LHCN-M2 (cell line): ENCODE results near the gene CCDC112. TPM values are rescaled to one million over a fixed set of nuclear protein-coding genes. Genes with fewer than 3 reads are reported as not detected.
"Not testable (repeated sequence)": the region's sequence is repeated elsewhere in the genome, so short reads cannot be mapped to it uniquely, and the experiment has no call there.

Source experiments
- DNase-seq: peaks from one replicate; pipeline ENCODE4 v3.0.0-alpha.2; 2012; ENCODE audit warnings: low read depth
- polyA plus RNA-seq: library from polyadenylated mRNA; unstranded; fragments of >200 nt; gene quantifications from one replicate; pipeline ENCODE4 v1.2.1, GENCODE V29; 2012; ENCODE audit warnings: missing spikeins
- total RNA-seq: library from RNA; depleted of rRNA; stranded (reverse); fragments of >200 nt; gene quantifications from 2 replicates; pipeline ENCODE4 v1.2.3, GENCODE V29; 2014; rRNA removed

The CCDC112 gene, protein sequence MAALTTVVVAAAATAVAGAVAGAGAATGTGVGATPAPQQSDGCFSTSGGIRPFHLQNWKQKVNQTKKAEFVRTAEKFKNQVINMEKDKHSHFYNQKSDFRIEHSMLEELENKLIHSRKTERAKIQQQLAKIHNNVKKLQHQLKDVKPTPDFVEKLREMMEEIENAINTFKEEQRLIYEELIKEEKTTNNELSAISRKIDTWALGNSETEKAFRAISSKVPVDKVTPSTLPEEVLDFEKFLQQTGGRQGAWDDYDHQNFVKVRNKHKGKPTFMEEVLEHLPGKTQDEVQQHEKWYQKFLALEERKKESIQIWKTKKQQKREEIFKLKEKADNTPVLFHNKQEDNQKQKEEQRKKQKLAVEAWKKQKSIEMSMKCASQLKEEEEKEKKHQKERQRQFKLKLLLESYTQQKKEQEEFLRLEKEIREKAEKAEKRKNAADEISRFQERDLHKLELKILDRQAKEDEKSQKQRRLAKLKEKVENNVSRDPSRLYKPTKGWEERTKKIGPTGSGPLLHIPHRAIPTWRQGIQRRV
- total RNA-seq = 10.2 and 12.4 TPM in 2 replicates
- 2.7 TPM for polyA plus RNA-seq

DNA sequence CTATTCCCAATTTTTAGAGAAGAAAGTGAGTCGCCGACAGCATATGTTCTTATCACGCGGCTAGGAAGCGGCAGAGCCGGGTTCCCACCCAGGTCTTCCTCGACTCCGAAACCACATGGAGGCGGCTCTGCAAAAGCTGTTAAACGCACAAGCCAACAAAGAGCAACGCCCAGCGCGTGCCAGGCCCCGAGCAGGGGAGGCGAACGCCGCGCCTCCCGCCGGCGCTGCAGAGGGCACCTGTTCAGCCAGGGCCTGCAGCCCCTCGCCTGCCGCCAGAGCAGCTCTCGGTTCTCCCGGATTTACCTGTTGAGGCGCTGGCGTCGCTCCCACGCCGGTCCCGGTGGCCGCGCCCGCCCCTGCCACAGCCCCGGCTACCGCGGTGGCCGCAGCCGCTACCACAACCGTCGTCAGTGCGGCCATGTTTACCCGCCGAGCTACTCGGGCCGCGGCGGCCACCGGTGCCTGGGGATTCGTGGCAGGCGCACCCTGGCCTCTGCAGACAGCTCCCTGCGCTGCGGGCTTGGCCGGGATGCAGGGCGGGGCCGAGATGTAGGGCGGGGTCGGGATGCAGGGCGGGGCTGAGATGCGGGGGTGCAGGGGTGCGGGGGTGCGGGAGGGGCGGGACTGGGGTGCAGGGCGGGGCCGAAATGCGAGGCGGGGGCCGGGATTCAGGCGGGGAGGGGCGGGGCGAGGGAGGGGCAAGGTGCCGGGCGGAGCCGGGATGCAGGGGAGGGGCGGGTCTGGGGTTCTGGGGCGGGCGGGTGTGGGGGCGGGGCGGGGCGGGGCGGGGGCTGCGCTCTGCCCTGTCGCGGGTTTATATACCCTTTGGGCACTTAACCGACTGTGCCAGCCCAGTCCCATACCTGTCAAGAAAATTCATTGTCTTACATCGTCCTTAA is at the start of gene CCDC112:
TSS of gene CCDC112 (minus strand) at position 531 of the 899 bp plus-strand sequence. CDS start at position 420, 111 bp downstream.
- DNase-seq = peak; percentile 68

DNA sequence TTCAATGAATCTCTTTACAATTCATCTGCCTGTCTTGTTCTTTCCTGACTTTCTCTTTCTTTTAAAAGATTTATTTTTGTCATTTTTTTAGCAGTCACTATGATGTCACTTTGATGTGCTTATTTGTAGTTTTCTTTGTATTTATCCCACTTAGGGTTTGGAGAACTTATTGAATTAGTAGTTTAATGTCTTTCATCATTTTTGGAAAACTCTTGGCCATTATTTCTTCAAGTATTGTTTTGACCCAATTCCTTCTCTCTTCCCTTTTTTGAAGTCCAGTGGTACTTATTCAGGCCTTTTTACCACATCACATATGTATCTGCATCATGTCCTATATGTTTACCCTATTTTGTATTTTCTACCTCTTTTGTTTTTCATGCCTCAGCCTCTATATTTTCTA is 48.9 kb upstream of the CCDC112 start:
- DNase-seq = no peak

DNA sequence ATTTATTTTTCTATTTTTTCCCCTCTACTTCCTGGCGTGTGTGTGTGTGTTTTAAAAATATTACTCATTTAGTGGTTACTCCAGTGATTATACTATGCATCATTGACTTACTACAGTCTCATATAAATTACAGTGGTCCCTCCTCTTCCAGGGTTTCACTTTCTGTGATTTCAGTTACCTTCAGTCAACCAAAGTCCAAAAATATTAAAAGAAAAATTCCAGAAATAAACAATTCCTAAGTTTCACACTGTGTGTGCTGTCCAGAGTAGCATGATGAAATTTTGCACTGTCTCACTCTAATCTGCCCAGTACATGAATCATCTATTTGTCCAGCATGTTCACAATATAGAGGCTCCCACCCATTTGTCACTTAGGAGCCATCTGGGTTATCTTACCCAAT is 47.4 kb upstream of the CCDC112 start:
- peak; percentile 71 for DNase-seq

DNA sequence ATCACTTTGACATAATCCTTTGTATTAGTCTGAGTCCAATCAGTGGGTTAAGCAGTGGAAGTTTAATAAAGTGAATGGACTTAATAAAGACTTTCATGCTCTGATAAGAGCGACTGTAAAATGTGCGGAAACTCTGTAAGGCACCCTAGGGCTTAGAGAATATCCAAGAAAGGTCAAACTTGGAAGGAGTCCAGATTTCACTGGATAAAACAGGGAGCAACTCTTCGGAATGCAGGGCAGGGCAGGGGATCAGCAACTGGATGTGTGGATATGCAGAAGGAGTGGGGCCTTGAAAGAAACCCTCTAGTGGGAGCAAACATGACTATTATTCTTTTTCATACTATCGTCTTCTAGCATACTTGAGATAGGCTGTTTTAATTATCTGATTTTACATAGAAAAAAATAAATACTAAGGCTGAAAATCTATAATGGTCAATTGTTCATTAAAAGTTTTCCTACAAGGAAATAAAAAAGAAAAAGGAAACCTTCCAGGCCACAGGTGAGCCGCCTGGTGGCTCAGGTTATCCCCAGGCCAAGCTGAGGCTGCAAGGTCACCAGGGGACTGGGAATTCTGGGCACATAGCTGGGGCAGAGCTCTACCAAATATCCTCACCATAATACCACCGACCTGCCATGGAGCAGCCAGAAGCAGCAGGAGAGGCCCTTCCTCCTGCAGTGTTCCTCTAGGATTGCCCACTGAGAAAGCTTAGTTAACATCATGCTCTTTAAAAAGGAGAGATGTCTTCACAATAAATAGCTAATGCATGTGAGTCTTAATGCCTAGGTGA is 46.3 kb upstream of the CCDC112 start:
- DNase-seq = no peak

DNA sequence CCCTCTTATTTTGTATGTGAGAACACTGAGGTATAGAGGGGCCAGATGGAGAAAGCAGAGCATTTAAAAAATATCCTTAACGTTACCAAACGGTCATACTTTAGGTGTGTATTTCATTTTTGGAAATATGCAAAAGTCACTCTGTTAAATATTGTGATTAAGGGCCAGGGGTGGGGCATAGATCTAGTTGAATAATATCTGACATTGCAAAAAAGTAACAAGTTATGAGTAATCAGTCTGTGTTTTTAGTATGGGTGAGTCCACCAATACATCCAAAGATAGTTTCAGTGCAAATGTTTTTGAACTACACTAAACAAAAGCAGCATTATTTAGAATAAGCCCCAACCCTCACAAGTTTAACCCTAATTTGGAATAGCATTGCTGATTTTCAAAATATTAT is 45.3 kb upstream of the CCDC112 start:
- no peak for DNase-seq

DNA sequence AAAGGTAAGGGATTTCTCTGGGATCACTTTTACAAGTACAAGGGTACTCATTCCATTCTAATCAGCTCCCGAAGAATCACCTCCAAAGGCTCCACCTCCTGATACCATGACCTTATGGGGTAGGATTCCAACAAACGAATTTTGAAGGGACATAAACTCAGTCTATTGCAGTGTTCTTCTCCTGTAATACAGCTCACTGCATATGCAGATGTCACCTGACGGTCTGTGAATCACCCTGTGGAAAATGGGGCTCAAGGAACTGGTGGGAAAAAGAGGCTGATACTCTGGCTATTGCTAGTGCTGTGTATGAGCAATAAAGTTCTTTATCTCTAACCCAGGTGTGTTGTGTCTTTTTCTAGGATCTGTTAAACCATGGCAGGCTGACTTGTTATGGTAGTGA is 42.4 kb upstream of the CCDC112 start:
- no peak for DNase-seq

DNA sequence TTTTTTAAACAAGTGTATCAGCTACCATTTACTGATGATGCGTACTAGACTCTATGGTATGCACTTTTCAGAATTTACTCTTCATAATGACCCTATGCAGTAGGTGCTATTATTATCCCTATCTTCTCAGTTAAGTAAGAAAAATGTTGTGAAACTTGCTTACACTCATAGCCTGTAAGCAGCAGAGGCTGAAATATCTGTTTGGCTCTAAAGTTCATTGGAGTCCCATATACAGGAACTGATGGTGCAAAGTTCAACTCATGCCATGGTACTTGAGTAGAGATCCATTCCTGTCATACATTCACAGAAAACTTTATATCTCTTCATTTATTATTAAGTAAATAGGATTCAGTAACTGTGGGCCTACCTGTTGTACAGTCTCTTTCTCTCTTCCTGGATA is 41.4 kb upstream of the CCDC112 start:
- no peak for DNase-seq

DNA sequence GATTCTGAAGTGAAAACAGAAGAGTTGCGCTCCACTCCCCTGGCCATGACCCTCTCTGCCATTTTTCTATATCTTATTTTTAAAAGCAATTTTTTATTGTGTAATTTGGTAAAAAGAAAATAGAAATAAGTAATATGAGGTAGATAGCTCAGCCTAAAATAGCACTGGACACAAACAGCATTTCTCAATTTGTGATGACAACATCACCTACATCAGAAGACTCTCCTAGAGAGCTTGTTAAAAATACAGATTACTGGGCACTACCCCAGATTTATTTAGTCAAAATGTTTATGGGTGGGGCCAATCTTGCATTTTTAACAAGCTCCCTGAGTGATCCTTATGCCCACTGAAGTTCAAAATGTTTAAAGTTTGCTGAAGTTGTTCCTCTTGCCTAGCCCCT is 40.5 kb upstream of the CCDC112 start:
- no peak for DNase-seq

DNA sequence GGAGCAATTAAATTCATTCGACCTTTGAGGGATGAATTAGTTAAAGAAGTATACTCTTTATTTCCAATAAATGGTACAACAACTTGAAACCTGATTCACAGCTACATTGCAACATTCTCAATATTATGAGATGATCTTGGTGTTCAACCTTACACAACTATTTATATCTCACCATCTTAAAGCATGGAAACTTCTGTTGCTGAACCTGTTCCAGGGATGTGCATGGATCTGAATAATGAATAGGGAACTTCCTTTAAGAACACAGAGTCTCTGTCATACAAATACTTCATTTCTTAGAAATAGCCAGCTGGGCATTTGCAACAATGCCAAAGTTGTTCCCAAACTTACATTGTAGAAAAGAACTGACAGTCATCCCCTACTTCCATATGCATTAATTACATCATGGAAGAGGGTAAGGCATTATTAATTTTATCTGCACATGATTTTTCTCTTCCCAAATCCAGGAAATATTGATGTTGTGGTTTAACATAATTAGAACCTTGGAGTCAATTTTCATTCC is 39.8 kb upstream of the CCDC112 start:
- no peak for DNase-seq

DNA sequence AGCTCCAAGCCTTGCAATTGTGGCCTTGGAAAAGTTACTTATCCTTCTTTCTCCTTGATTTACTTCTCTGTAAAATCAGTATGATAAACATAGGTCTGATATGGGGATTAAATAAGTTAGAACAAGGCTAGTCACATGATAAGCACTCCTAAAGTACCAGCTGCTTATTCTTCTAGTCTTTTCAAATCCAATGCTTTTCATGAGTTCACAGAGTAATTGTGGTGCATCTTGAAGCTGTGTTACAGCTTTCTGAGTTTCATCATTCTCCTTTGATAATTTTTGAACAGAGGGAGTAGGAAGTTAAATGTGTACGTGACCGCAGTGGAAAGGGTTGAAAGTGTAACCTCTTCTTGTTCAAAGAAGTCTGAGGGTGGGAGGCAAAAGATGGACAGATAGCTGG is 38.8 kb upstream of the CCDC112 start:
- no peak for DNase-seq

DNA sequence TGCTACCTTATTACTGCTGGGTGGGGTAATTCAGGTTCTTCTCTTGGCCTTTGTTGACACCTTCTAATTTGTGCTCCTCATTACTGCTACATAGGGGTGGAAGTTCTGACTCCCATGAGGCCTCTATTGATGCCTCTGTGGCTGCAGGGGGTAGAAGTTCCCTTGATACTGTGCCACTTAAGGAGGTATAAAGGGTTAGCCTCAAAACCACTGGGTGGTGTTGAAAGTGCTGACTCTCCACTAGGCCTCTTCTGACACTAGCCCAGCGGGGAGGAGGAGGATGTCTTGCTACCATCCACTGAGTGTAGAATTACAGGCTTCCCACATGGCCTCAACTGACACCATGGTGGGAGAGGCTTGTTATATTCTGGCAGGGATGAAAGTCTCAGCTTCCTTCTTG is 36.7 kb upstream of the CCDC112 start:
- peak; percentile 19 for DNase-seq

DNA sequence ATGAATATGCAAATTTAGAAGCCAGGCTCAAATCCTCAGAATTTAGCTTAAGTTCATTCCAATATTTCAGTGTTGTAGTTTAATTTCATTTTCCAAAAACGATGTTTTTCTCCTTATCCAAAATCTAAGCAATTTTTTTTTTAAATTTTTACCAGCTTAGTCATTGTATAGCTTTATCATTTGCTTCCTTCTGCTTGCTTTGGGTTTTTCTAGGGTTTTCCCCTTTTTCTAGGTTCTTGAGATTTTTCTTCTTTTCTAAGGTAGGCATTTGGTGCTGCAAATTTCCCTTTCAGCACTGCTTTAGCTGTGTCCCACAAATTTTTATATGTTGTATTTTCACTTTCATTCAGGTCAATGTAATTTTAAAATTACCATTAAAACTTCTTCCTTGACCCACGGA is 34.4 kb upstream of the CCDC112 start:
- no peak for DNase-seq

DNA sequence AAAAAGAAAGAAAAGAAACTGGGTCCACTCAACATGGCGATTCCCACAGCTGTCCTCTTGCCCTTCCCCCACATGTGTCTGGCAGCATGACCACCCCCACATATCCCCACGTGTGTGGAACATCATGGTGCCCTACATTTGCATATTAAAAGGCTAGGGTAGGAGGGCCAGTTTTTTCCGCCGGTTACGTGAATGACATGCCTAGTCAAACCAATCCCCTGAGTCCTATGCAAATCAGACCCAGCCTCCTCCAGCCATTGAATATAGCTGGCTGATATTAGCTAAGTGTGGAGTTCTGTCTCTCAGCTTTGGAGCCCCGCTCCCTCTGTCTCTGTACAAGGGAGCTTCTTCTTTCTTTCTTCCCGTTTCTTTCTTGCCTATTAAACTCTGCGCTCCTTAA is 33.0 kb upstream of the CCDC112 start:
- DNase-seq = no peak

DNA sequence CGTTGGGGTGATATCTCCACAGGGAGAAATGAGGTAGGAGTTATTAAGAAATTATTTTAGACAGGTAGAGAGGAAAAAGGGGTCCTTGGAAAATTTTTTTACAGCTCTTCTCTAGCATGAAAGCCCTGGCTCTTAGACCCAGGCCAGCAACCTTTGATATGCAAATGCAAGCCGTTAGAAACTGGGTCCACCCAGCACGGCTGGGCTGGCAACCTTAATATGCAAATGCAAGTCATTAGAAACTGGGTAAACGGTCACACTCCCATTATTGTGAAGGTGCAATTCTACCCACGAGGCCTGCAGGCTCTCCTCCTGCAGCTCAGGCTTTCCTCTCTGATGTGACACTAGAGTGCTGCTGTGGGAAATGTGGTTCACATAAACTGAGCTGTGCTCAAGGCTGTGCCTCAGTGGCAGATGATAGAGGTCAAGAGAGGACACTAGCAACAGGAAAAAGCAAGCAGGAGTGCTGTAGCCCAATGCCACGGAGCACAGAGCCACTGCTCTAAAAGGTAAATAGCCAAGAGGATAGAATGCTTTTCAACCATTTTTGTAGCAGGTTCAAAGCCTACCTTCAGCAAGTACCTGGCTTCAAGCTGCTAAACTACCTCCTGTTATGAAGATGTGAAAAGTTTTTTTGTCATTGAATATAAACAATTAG is 32.3 kb upstream of the CCDC112 start:
- DNase-seq = not testable (repeated sequence)

DNA sequence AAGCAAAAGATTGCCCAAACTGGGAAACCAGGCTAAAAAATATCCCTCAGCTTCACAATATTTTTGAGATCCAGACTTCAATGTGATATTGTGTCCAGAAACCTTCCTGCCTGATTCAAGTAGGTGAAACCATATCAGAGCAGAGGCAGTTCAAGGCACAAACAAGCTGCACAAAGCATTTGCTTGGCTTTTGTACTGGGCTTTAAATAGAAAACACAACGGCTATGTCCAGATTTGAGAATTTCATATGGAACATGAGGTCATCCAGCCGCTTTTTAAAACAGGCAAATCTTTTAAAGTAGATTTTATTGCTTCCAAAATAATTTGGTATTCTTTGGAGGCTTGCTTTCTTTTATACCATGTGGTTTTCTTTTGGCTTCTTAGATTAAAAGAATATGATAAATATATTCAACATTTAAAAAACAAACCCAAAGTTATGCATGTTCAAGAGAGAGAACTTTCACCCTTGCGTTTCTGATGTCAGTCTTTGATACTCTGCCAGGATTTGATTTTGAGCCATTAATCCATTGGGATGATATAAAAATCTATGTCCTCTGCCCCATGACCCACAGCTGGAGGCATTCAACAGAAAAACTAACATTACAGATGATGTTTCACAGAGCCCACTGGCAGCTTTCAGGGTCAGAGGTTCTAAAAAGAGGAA is 29.0 kb upstream of the CCDC112 start:
- DNase-seq = no peak

DNA sequence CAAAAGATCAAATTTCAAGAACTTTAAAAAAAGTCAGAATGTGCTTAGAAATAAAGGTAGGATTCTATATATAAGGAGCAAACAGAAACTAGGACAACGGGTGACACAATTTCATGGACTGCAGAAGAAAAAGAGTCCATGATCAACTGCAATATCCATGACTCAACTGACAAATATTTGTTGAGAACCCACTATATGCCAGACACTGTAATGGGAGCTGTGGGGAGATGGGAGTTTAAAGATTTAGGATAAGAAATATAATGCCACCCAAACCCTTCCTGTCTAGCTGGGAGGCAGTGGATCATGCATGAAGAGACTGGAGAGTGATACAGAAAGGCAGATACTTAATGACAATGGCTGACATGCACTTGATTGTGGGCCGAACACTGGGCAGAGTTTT is 27.6 kb upstream of the CCDC112 start:
- peak; percentile 51 for DNase-seq

DNA sequence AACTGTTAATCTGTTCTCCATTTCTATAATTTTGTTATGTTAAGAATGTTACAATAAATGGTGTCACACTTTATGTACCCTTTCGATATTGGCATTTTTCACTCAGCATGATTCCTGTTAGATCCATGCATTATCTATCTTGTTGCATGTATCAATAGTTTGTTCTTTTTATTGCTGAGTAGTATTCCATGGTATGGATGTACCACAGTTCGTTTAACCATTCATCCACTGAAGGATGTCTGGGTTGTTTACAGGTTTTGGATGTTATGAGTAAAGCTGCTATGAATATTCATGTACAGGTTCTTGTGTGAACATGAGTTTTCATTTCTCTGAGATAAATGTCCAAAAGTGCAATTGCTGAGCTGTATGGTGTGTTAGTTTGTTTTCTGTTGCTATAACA is 26.3 kb upstream of the CCDC112 start:
- DNase-seq = no peak

DNA sequence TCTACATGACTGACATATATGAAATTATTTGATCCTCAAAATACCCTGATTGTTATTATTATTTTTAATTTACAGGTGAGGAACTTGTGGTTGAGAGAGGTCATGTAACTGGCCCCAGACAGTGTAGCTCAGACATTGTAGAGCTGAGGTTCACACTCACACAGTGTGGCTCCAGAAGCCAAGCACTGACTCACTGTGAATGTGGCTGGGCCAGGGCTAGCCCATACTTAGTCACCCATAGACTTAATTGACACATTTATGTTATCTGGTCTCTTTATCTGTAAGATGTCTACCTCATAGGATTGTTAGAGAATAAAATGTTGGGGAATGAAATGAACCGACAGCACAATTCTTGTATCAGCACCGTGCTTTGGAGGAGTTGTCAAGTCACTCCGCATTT is 24.9 kb upstream of the CCDC112 start:
- DNase-seq = peak; percentile 18

DNA sequence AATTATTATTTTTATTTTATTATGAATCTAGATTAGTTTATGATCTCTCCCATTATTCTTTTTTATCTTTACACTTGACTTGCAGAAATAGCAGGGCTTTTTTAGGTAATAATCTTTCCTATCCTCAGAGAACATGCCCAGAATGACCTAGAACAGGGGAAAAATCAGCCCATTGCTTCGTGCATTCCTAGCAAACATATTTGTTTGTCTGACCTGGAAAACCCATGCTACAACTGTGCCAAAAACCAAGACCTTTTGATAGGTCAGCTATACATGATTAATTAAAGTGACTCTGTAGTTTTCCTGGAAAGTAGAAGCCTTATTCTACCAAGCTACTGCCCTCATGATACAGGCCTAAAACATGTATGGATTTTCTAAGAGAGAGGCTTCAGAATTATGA is 24.1 kb upstream of the CCDC112 start:
- no peak for DNase-seq

DNA sequence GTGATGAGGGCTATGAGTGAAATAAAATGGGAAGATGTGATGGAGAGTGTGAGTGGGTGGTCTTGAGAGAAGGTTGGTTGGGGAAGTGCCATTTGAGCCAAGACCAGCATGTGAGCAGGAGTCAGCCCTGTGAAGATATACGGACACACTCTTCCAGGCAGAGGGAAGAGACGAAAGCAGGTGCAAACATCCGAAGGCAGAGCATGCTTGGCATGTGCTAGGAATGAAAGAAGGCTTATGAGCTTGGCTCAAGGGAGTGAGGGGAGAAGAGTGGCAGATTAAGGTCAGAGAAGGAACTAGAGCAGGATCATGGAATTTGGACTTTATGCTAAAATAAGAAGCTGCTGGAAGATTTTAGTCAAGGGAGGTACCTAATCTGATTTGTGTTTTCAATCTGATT is 23.6 kb upstream of the CCDC112 start:
- DNase-seq = no peak
